Kidney capillary endothelial cell (primary cell): ENCODE data around the gene WBP1.
A peak's percentile ranks its signal among the peaks of the same experiment; 100 is the strongest.

ENCODE experiments used
- DNase-seq: peaks from one replicate; pipeline ENCODE4 v3.0.0-alpha.2; 2018; ENCODE audit warnings: low spot score

The WBP1 gene

DNA sequence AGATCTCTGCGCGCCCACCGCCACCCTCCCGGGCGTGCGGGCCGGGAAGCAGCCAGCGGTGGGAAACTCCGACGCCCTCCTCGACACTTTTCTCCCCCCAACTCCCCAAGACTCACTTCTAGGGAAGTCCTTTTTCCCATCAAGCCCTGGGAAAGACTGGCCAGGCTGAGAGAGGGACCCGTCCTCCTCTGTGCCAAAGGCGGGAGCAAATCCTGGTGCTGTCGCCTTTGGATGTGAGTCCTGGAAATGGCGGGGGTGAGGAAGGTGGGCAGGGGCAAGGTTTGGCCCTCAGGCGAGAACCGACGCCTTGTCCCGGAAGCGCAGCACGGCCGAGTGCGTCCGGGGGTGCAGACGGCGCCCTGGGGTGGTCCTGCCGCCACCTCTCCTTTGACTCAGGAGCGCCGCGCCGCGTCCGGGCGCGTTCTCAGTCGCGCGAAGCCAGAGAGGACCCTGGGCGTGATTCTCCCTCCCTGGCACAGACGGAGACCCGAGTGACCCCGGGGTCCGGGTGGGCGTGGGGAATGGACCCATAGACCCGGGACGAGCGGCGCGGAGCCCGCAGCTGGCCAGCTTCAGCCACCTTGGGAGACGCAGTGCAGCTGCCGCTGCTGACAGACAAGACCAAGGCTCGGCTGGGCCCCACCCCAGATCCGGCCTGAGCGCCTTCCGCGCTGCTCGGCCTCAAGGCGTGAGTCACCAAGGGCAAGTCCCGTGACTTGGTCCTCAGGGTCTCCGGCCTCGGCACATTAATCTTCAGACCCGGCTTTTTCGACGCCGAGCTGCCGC is 44.7 kb downstream of the WBP1 start:
- DNase-seq: peak; percentile 88

DNA sequence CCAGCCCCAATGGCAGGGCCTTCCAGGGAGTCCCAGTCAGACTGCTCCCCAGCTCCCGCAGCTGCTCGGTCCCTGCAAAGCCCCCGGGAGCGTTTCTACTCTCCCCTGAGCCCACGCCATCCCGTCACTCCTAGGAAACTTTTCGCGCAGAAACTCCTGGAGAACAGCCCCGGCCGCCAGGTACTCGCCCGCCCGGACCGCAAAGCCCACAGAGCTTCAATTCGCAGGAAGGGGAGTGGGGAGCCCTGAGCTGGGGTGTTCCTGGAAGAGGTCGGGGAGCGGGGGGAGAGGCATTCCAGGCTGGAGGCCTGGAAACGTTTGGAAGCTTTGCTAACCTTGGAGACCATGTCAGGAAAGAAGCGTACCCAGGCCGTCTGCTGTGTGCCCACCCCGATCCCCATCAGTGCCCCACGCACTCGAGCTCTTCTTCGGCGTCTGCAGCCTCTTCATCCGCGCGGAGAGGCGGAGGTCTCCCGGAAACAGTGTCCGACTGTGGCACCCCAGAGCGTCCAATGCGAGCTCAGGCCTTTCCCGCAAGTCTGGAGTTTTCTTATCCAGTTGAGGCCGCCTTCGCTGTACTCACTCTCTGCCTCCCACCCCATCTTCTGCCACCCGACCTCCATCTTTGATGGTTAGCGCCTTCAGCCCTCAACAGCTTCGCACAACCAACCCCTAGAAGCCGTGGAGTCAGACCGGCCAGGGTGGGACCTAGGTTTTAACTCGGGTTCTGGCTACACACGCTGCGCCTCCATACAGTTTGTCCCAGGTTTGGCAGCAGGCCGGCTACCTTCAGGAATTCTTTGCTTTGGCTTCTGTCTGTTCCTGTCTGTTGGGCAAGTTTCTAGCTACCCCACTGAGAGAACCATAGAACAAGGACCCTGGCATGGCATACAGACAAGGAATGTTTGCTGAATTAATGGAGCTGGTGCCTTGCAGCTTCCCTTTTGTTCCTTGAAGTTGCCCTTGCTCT is 45.6 kb downstream of the WBP1 start:
- DNase-seq: no peak

DNA sequence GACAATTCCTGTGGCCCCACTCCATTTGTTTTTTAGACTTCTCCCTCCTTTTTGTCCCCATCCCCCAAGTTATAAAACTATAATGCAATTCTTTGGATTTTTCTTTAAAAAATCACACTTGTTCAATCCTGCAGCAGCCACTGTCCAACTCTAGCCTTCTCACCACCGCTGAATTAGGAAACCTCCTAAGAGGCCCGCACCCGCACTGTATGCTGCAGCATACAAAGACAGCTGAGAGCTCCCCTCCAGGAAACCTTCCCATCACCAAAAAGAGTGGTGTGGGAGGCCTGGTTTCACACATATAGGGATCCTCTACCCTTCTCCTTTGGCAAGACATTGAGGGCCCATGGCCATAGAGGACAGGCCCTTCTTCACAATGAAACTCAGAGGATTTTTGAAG is 46.4 kb downstream of the WBP1 start:
- DNase-seq: no peak

DNA sequence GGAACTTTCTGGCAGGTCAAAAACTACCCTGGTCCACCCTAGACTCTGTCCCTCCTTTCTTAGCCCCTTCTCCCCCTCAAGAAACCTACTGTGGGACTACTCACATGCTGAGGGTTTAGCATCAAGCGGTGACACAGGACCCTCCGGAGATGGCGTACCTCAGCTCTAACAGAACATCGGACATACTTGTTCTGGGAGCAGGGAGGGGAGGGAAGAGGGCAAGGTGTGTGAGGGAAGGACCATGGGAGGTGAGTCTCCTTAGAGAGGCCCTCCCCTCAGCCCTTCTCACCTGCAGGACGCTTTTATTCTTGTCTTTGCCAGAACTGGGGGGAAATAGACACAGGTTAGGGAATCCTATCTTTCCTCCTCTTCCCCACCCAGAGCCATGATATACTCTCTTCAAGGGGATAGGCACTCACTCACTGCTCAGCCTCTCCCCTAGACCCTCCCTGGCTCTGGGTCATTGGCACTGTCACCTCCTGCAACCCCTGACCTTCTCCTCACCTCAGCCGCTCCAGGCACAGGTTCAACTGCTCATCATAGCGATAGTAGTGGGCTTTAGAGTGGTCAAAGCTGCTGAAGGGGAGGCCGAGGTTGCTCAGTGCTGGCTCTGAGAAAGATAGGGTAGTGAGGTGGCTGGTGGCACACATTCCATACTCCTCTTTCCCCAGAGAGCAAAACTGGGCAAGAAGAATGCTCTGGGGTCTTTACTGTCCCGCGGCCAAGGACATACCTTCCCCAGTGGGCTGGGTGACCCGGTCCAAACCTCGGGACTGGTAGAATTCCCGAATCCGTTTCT is 47.4 kb downstream of the WBP1 start:
- DNase-seq: no peak

DNA sequence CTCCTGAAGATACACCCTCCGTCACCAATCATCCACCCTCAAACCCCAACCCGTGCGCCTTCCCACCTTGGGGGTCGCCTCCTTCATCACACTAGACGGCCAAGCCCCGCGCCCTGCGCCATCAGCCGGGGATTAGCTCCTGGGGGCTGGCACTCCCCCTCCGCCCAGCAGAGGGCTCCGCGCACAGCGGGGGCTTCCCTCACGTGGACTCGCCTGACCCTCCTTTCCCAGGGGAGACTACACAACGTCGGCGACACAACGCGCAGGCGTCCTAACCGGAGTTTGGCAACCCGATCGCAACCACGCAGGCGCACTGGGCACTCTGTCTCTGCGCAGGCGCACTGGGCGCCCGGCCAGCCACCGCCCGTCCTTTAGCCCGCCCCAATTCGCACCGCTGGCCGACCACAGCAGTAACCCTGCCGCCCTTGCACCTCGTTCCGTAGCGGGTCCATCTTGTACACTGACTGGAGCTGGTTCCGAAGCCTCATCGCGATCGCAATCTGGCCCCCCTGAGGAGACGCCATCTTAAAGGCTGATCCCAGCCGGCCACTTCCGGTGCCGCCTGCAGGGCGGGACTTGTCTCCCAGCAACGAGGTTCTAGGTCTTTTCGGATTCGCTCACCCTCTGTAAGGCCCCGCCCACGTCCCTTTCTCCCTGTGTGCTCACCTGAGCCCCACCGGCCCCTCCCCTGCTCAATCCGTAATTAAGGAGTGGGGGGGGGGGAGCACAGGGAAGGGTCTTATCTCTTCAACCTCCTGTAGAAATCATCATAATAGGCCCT is 49.1 kb downstream of the WBP1 start, which contains the start of gene PCGF1:
Gene PCGF1 (minus strand): TSS at position 551 of the 781 bp plus-strand sequence. CDS start 27 bp downstream, at position 524.
- peak; percentile 95 for DNase-seq

DNA sequence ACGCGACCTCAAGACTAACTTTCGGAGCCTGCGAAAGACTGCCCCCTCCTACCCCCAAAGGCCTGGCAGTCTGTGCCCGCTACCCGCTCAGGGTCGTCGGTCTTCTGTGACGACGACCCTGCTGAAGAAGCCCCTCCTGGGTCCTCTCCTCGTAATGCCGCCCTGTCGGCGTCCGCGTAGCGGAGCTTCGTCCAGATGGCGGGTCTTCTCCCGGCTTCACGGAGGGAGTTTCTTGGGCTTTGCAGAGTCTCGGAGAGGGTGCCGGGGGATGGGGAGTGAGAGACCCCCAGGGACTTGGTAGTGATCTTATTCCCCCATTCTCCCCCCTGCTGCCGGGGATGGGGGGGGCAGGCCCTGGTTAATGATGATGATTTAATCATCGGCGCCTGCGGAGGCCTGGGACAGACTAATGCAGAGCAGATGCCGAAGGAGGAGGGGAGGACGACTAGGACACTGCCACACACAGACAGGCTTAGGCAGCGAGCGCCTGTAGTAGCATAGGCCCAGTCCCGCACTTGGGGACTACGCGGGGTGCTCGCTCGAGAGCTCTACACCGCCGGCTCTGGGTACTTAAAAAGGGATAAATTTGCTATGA is 49.8 kb downstream of the WBP1 start:
- DNase-seq: no peak

DNA sequence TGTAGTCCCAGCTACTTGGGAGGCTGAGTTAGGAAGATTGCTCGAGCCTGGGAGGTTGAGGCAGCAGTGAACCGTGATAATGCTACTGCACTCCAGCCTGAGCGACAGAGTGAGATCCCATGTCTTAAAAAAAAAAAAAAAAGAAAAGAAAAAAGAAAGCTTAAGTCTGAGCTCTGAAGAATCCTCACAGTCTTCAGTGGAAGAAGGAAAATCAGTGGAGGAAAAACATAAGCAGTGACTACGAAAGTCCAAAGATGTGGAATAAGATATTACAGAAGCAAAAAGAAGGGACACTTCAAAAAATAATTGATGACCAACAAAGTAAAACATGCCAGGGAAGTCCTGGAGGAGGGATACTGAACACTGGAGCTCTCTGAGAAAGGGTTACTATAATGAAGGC is 52.0 kb downstream of the WBP1 start:
- no peak for DNase-seq
